H1 (cell line): ENCODE measurements around the gene ATF3. TPM values are rescaled to one million over a fixed set of nuclear protein-coding genes. Genes with fewer than 3 reads are reported as not detected.

Experiments
- E2F6 ChIP-seq: IDR thresholded peaks from 2 replicates; pipeline ENCODE4 v1.6.1; 2012; ENCODE audit warnings: inconsistent platforms
- RXRA ChIP-seq: IDR thresholded peaks from 2 replicates; pipeline ENCODE4 v1.6.1; 2011; ENCODE audit warnings: low read depth, mild to moderate bottlenecking, low read length, moderate library complexity; ENCODE audit not compliant: insufficient read depth
- SIX5 ChIP-seq: IDR thresholded peaks from 2 replicates; pipeline ENCODE4 v1.6.1; 2011; ENCODE audit warnings: mild to moderate bottlenecking, low read depth, low read length
- polyA plus RNA-seq, 7 experiments: library from polyadenylated mRNA; depleted of rRNA in 3 of 7; stranded (reverse) in 5 of 7; unstranded in 2 of 7; fragments of >200 nt in 5 of 7; fragments of 200-250 nt in 2 of 7; gene quantifications; 1 replicate in 5 of 7; 2 replicates in 1 of 7; 4 replicates in 1 of 7; pipeline versions ENCODE4 v1.2.1 to v1.2.3, GENCODE V29; 2011 to 2013; ENCODE audit warnings: missing spikeins in 2 of 7, mixed read lengths in 2 of 7
- total RNA-seq: library from RNA; stranded (reverse); fragmentation: NEBNext Ultra II Directional; extraction: Animal tissue kit (Norgen Biotek cat#: 25700); gene quantifications from 2 replicates; pipeline ENCODE4 v1.2.1, GENCODE V29; 2021

ATF3 gene
- total and polyA plus RNA-seq, 2 of the 8 experiments (the other 6 are each of a cell fraction or from before 2014, with no cell fraction given), result 12.2 to 27.7 TPM

GRCh38 chr1:212584092-212584886, 24.3 kb upstream of the ATF3 start (continued):
- no peak for TF ChIP-seq E2F6
- no peak for TF ChIP-seq SIX5
- TF ChIP-seq RXRA, result no peak
- TF ChIP-seq, all 59 proteins: peak for 0
